K562 (cell line): Measurements from ENCODE around the gene KCTD11. TPM values are rescaled to one million over a fixed set of nuclear protein-coding genes. Genes with fewer than 3 reads are reported as not detected.

Source experiments
- CHCHD3 ChIP-seq: fragments of 250-450 bp; sonication (Bioruptor Pico); IDR thresholded peaks from 2 replicates; pipeline ENCODE4 v2.1.2; 2022; ENCODE audit warnings: mild to moderate bottlenecking
- EP300 ChIP-seq: IDR thresholded peaks from 2 replicates; pipeline ENCODE4 v1.6.1; 2012; ENCODE audit warnings: low read length, improper control_type of control experiment
- FOSL1 ChIP-seq: fragments of 200-800 bp; sonication (Bioruptor generic); conservative IDR thresholded peaks from 2 replicates; pipeline ENCODE4 v1.6.1; 2016; ENCODE audit warnings: missing genetic modification characterization, missing compliant biosample characterization
- JUND ChIP-seq, 2 experiments: IDR thresholded peaks; 2 replicates in 1 of 2; 3 replicates in 1 of 2; pipeline ENCODE4 v1.6.1; 2011; ENCODE audit warnings: borderline replicate concordance in 2 of 2, low read depth in 2 of 2, low read length in 2 of 2, improper control_type of control experiment in 1 of 2, missing biosample characterization in 1 of 2, missing genetic modification characterization in 1 of 2, missing genetic modification reagents in 1 of 2
- KDM2B ChIP-seq: fragments of 250-450 bp; sonication (Bioruptor Pico); IDR thresholded peaks from 2 replicates; pipeline ENCODE4 v1.8.0; 2021; ENCODE audit warnings: mild to moderate bottlenecking, moderate library complexity
- MAFF ChIP-seq: IDR thresholded peaks from 2 replicates; pipeline ENCODE4 v1.6.1; 2012; ENCODE audit warnings: low read length, improper control_type of control experiment
- MXD1 ChIP-seq: fragments of 250-450 bp; sonication (Bioruptor Pico); IDR thresholded peaks from 2 replicates; pipeline ENCODE4 v1.8.0; 2021; ENCODE audit warnings: borderline replicate concordance, mild to moderate bottlenecking, moderate library complexity; ENCODE audit not compliant: poor library complexity, severe bottlenecking
- NEUROD1 ChIP-seq: fragments of 150-350 bp; IDR thresholded peaks from 2 replicates; pipeline ENCODE4 v1.6.1; 2014; ENCODE audit warnings: borderline replicate concordance, low read length, low read depth; ENCODE audit not compliant: partially characterized antibody
- POLR2B ChIP-seq: fragments of 450-650 bp; IDR thresholded peaks from 2 replicates; pipeline ENCODE4 v1.6.1; 2018; ENCODE audit warnings: low read depth; ENCODE audit not compliant: partially characterized antibody
- RBM22 ChIP-seq: fragments of 200-400 bp; formaldehyde crosslinking; IDR thresholded peaks from 2 replicates; pipeline ENCODE4 v1.6.1; 2018; ENCODE audit warnings: low read length, low read depth; ENCODE audit not compliant: poor library complexity, severe bottlenecking
- SMARCA5 ChIP-seq: fragments of 450-650 bp; IDR thresholded peaks from 2 replicates; pipeline ENCODE4 v1.6.1; 2016
- SRSF1 ChIP-seq: fragments of 200-400 bp; formaldehyde crosslinking; IDR thresholded peaks from 2 replicates; pipeline ENCODE4 v1.6.1; 2017; ENCODE audit warnings: mild to moderate bottlenecking, low read depth, low read length, moderate library complexity
- TCF3 ChIP-seq: sonication (generic); formaldehyde crosslinking; IDR thresholded peaks from 2 replicates; pipeline ENCODE4 v1.4.0; 2020; ENCODE audit warnings: mild to moderate bottlenecking, missing genetic modification reagents
- ZEB2 ChIP-seq: fragments of 450-650 bp; IDR thresholded peaks from 2 replicates; pipeline ENCODE4 v1.6.1; 2016
- ZNF589 ChIP-seq: fragments of 200-800 bp; sonication (Bioruptor generic); IDR thresholded peaks from 2 replicates; pipeline ENCODE4 v1.6.1; 2016; ENCODE audit warnings: low read depth, missing genetic modification characterization, missing compliant biosample characterization
- polyA plus RNA-seq, 8 experiments: library from polyadenylated mRNA; depleted of rRNA in 4 of 8; stranded (reverse) in 5 of 8; unstranded in 3 of 8; fragments of >200 nt; fragmentation: Nextera tagmentation in 2 of 8; fragmentation: Illumina TruSeq in 1 of 8; extraction: Ambion mirVana in 2 of 8; extraction: Trizol in 1 of 8; gene quantifications; 2 replicates each; pipeline versions ENCODE4 v1.2.1 to v1.2.3, GENCODE V29; 2011 to 2014; ENCODE audit warnings: inconsistent platforms in 1 of 8, missing spikeins in 1 of 8
- total RNA-seq, 7 experiments: library from RNA; depleted of rRNA in 6 of 7; stranded (reverse); fragments of >200 nt in 6 of 7; fragmentation: Illumina TruSeq in 2 of 7; extraction: Trizol in 2 of 7; gene quantifications; 2 replicates each; pipeline versions ENCODE4 v1.2.1 to v1.2.3, GENCODE V29; 2011 to 2021; ENCODE audit warnings: low replicate concordance in 1 of 7
- TF ChIP-seq, protein P1 (sequence below): fragments of 250-450 bp; sonication (Bioruptor Pico); IDR thresholded peaks from 2 replicates; pipeline ENCODE4 v1.4.0; 2020
- TF ChIP-seq, protein P2 (sequence below): IDR thresholded peaks from 3 replicates; pipeline ENCODE4 v1.6.1; 2011; ENCODE audit warnings: borderline replicate concordance, mild to moderate bottlenecking, moderate library complexity; ENCODE audit not compliant: insufficient read length; ENCODE audit errors: extremely low read depth
- TF ChIP-seq, protein P3 (sequence below): conservative IDR thresholded peaks from 2 replicates; pipeline ENCODE4 v1.6.1; 2011; ENCODE audit warnings: low read depth, mild to moderate bottlenecking, low read length; ENCODE audit not compliant: control insufficient read depth
- TF ChIP-seq, protein P4 (sequence below): fragments of 200-800 bp; sonication (Bioruptor generic); IDR thresholded peaks from 2 replicates; pipeline ENCODE4 v1.6.1; 2017; ENCODE audit warnings: missing genetic modification characterization, missing compliant biosample characterization

The KCTD11 gene
- total and polyA plus RNA-seq, 9 of the 15 experiments (the other 6 are each of a cell fraction or from before 2014, with no cell fraction given): 0.01 to 3.2 (median 2.5) TPM; not detected in 1

- TF ChIP-seq, protein P1, sequence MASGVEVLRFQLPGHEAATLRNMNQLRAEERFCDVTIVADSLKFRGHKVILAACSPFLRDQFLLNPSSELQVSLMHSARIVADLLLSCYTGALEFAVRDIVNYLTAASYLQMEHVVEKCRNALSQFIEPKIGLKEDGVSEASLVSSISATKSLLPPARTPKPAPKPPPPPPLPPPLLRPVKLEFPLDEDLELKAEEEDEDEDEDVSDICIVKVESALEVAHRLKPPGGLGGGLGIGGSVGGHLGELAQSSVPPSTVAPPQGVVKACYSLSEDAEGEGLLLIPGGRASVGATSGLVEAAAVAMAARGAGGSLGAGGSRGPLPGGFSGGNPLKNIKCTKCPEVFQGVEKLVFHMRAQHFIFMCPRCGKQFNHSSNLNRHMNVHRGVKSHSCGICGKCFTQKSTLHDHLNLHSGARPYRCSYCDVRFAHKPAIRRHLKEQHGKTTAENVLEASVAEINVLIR (CRISPR knock-in tag): no peak
- TF ChIP-seq, protein P2, sequence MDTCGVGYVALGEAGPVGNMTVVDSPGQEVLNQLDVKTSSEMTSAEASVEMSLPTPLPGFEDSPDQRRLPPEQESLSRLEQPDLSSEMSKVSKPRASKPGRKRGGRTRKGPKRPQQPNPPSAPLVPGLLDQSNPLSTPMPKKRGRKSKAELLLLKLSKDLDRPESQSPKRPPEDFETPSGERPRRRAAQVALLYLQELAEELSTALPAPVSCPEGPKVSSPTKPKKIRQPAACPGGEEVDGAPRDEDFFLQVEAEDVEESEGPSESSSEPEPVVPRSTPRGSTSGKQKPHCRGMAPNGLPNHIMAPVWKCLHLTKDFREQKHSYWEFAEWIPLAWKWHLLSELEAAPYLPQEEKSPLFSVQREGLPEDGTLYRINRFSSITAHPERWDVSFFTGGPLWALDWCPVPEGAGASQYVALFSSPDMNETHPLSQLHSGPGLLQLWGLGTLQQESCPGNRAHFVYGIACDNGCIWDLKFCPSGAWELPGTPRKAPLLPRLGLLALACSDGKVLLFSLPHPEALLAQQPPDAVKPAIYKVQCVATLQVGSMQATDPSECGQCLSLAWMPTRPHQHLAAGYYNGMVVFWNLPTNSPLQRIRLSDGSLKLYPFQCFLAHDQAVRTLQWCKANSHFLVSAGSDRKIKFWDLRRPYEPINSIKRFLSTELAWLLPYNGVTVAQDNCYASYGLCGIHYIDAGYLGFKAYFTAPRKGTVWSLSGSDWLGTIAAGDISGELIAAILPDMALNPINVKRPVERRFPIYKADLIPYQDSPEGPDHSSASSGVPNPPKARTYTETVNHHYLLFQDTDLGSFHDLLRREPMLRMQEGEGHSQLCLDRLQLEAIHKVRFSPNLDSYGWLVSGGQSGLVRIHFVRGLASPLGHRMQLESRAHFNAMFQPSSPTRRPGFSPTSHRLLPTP: no peak
- no peak for TF ChIP-seq SRSF1
- TF ChIP-seq JUND (IDR thresholded peaks at IDR 0.05; ENCODE audit: borderline replicate concordance, low read depth, low read length): peak; percentile 8; the same call in 1 of the 2 replicates
- no peak for TF ChIP-seq JUND (tag; IDR thresholded peaks at IDR 0.05; ENCODE audit: borderline replicate concordance, low read depth, low read length)
- TF ChIP-seq EP300: no peak
- TF ChIP-seq KDM2B (CRISPR knock-in tag): no peak
- no peak for TF ChIP-seq CHCHD3 (CRISPR knock-in tag)
- 0 out of 2 replicates have a peak, but pooled peaks have one; percentile 23 for TF ChIP-seq ZEB2
- TF ChIP-seq POLR2B: no peak
- no peak for TF ChIP-seq SMARCA5
- TF ChIP-seq MXD1 (CRISPR knock-in tag): no peak
- TF ChIP-seq, protein P3, sequence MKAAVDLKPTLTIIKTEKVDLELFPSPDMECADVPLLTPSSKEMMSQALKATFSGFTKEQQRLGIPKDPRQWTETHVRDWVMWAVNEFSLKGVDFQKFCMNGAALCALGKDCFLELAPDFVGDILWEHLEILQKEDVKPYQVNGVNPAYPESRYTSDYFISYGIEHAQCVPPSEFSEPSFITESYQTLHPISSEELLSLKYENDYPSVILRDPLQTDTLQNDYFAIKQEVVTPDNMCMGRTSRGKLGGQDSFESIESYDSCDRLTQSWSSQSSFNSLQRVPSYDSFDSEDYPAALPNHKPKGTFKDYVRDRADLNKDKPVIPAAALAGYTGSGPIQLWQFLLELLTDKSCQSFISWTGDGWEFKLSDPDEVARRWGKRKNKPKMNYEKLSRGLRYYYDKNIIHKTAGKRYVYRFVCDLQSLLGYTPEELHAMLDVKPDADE: peak; percentile 71
- TF ChIP-seq, protein P4, sequence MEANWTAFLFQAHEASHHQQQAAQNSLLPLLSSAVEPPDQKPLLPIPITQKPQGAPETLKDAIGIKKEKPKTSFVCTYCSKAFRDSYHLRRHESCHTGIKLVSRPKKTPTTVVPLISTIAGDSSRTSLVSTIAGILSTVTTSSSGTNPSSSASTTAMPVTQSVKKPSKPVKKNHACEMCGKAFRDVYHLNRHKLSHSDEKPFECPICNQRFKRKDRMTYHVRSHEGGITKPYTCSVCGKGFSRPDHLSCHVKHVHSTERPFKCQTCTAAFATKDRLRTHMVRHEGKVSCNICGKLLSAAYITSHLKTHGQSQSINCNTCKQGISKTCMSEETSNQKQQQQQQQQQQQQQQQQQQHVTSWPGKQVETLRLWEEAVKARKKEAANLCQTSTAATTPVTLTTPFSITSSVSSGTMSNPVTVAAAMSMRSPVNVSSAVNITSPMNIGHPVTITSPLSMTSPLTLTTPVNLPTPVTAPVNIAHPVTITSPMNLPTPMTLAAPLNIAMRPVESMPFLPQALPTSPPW: peak; percentile 89
- peak; percentile 77 for TF ChIP-seq FOSL1 (tag)
- TF ChIP-seq NEUROD1: peak; percentile 38
- TF ChIP-seq ZNF589 (CRISPR knock-in tag): no peak
- 0 out of 2 replicates have a peak, but pooled peaks have one; percentile 7 for TF ChIP-seq TCF3 (CRISPR knock-in tag)
- no peak for TF ChIP-seq MAFF
- TF ChIP-seq RBM22: no peak
Observed at GRCh38 chr17:7351665-7352502, at the start of gene KCTD11 (continued).
